ENCODE results near the gene VWA3B.

- TF ChIP-seq POLR2A (IDR thresholded peaks at IDR 0.05), result no peak
- no peak for TF ChIP-seq POLR2AphosphoS5 (IDR thresholded peaks at IDR 0.05)
- TF ChIP-seq EP300 (IDR thresholded peaks at IDR 0.05), result no peak
- TF ChIP-seq CTCF (IDR thresholded peaks at IDR 0.05), result no peak
These were observed 165.2 kb downstream of the VWA3B start for GRCh38 chr2:98252038-98252773.
